ENCODE data around the gene CENPO.
"Not testable (repeated sequence)": the region's sequence is repeated elsewhere in the genome, so short reads cannot be mapped to it uniquely, and the experiment has no call there.

Gene CENPO

GRCh38 chr2:24824966-24825882, 32.0 kb downstream of the CENPO start:
- DNase-seq = peak; percentile 51

GRCh38 chr2:24825883-24826772, 32.9 kb downstream of the CENPO start:
- no peak for DNase-seq

- peak; percentile 57 for DNase-seq
These were observed 33.5 kb downstream of the CENPO start for GRCh38 chr2:24826773-24827145.

- DNase-seq = peak; percentile 93
These were observed 34.4 kb downstream of the CENPO start for GRCh38 chr2:24827321-24828237.

- DNase-seq = no peak
These were observed 35.2 kb downstream of the CENPO start for GRCh38 chr2:24828238-24828996.

GRCh38 chr2:24830351-24830750, 37.1 kb downstream of the CENPO start:
- DNase-seq = no peak

GRCh38 chr2:24830786-24831185, 37.6 kb downstream of the CENPO start:
- no peak for DNase-seq

- no peak for DNase-seq
These were observed 38.2 kb downstream of the CENPO start for GRCh38 chr2:24831221-24832072.

- DNase-seq = no peak
These were observed 38.8 kb downstream of the CENPO start for GRCh38 chr2:24832073-24832461.

- DNase-seq = no peak
These were observed 39.3 kb downstream of the CENPO start for GRCh38 chr2:24832521-24832920.

GRCh38 chr2:24832931-24833701, 39.9 kb downstream of the CENPO start:
- no peak for DNase-seq

- DNase-seq = no peak
These were observed 40.9 kb downstream of the CENPO start for GRCh38 chr2:24833821-24834732.

- no peak for DNase-seq
These were observed 41.6 kb downstream of the CENPO start for GRCh38 chr2:24834733-24835395.

- DNase-seq = not testable (repeated sequence)
These were observed 42.2 kb downstream of the CENPO start for GRCh38 chr2:24835411-24835810.

GRCh38 chr2:24836206-24836605, 43.0 kb downstream of the CENPO start:
- no peak for DNase-seq

- no peak for DNase-seq
These were observed 43.5 kb downstream of the CENPO start for GRCh38 chr2:24836706-24837105.

GRCh38 chr2:24837996-24838513, 44.8 kb downstream of the CENPO start:
- no peak for DNase-seq

- no peak for DNase-seq
These were observed 45.3 kb downstream of the CENPO start for GRCh38 chr2:24838541-24838940.

Measured in hematopoietic multipotent progenitor cell treated with erythropoietin and hydrocortisone succinate and interleukin-3 and kit ligand, for 6 days (in vitro differentiated cells).